Adrenal gland (tissue), 5 donors: Measurements from ENCODE around the gene WDTC1.

Source experiments
- POLR2A ChIP-seq, 2 donors: fragments of 450-650 bp; IDR thresholded peaks; one replicate each; pipeline ENCODE4 v1.6.1; 2017; ENCODE audit warnings: antibody characterized with exemption in 2 of 2, mild to moderate bottlenecking in 2 of 2, moderate library complexity in 1 of 2
- TF ChIP-seq, protein P1 (sequence below), 6 experiments: fragments of 450-650 bp in 4 of 6; fragments of 200-600 bp in 2 of 6; sonication (generic) in 1 of 6; IDR thresholded peaks; 1 replicate in 5 of 6; 2 replicates in 1 of 6; pipeline versions ENCODE4 v1.5.1 to v1.8.0; 2016 to 2021; ENCODE audit warnings: antibody characterized with exemption in 6 of 6, mild to moderate bottlenecking in 2 of 6, moderate library complexity in 1 of 6
- donor health status: DM: no; HTN: no; CAD: no.

GRCh38 chr1:27225621-27226020 lies 8.8 kb upstream of the WDTC1 start:
- TF ChIP-seq, protein P1, sequence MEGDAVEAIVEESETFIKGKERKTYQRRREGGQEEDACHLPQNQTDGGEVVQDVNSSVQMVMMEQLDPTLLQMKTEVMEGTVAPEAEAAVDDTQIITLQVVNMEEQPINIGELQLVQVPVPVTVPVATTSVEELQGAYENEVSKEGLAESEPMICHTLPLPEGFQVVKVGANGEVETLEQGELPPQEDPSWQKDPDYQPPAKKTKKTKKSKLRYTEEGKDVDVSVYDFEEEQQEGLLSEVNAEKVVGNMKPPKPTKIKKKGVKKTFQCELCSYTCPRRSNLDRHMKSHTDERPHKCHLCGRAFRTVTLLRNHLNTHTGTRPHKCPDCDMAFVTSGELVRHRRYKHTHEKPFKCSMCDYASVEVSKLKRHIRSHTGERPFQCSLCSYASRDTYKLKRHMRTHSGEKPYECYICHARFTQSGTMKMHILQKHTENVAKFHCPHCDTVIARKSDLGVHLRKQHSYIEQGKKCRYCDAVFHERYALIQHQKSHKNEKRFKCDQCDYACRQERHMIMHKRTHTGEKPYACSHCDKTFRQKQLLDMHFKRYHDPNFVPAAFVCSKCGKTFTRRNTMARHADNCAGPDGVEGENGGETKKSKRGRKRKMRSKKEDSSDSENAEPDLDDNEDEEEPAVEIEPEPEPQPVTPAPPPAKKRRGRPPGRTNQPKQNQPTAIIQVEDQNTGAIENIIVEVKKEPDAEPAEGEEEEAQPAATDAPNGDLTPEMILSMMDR (IDR thresholded peaks at IDR 0.05), result no peak
- no peak for TF ChIP-seq POLR2A (IDR thresholded peaks at IDR 0.05)
